Measurements from ENCODE around the gene LENG9. TPM values are rescaled to one million over a fixed set of nuclear protein-coding genes. Genes with fewer than 3 reads are reported as not detected.

Gene LENG9
- total and polyA plus RNA-seq, 2 of the 13 experiments (the other 11 are each of a cell fraction or from before 2014, with no cell fraction given): 0.75 to 2.9 TPM

- TF ChIP-seq TP53 (CRISPR knock-in tag; conservative IDR thresholded peaks at IDR 0.05) (no peak), REPIN1 (CRISPR knock-in tag; IDR thresholded peaks at IDR 0.05; ENCODE audit: borderline replicate concordance, low read depth) (no peak; the same call in none of the 2 replicates), SRSF4 (IDR thresholded peaks at IDR 0.05; ENCODE audit: low read depth, low read length, poor library complexity, severe bottlenecking) (no peak), ZNF333 (CRISPR knock-in tag; IDR thresholded peaks at IDR 0.05; ENCODE audit: borderline replicate concordance) (no peak), AGO2 (optimal IDR thresholded peaks at IDR 0.05; ENCODE audit: low read depth, low read length) (no peak), TRIM22 (IDR thresholded peaks at IDR 0.05) (no peak), TFDP2 (CRISPR knock-in tag; IDR thresholded peaks at IDR 0.05) (peak; percentile 45), ZNF570 (CRISPR knock-in tag; IDR thresholded peaks at IDR 0.05; ENCODE audit: borderline replicate concordance) (no peak), ZNF225 (CRISPR knock-in tag; IDR thresholded peaks at IDR 0.05) (no peak), ZNF879 (CRISPR knock-in tag; IDR thresholded peaks at IDR 0.05) (0 out of 2 replicates have a peak, but pooled peaks have one; percentile 61), ATRX (CRISPR knock-in tag; IDR thresholded peaks at IDR 0.05; ENCODE audit: borderline replicate concordance) (no peak), SYNCRIP (IDR thresholded peaks at IDR 0.05; ENCODE audit: insufficient read depth, low read depth, low read length) (no peak), ZBTB8A (CRISPR knock-in tag; IDR thresholded peaks at IDR 0.05; ENCODE audit: borderline replicate concordance, low read depth) (no peak), ZSCAN21 (CRISPR knock-in tag; IDR thresholded peaks at IDR 0.05; ENCODE audit: borderline replicate concordance) (peak; percentile 77; the same call in 1 of the 2 replicates), ZNF749 (CRISPR knock-in tag; IDR thresholded peaks at IDR 0.05; ENCODE audit: borderline replicate concordance) (no peak; the same call in 1 of the 2 replicates), ZNF678 (CRISPR knock-in tag; IDR thresholded peaks at IDR 0.05) (no peak), EEA1 (CRISPR knock-in tag; IDR thresholded peaks at IDR 0.05; ENCODE audit: borderline replicate concordance) (no peak), FOXJ3 (CRISPR knock-in tag; IDR thresholded peaks at IDR 0.05; ENCODE audit: borderline replicate concordance) (no peak), HDAC6 (IDR thresholded peaks at IDR 0.05; ENCODE audit: low read depth, low read length) (no peak), ZNF235 (CRISPR knock-in tag; IDR thresholded peaks at IDR 0.05; ENCODE audit: borderline replicate concordance) (no peak), IRF2 (CRISPR knock-in tag; IDR thresholded peaks at IDR 0.05) (no peak), TMF1 (CRISPR knock-in tag; IDR thresholded peaks at IDR 0.05; ENCODE audit: low read depth) (0 out of 2 replicates have a peak, but pooled peaks have one; percentile 67)
- TF ChIP-seq, protein P1, sequence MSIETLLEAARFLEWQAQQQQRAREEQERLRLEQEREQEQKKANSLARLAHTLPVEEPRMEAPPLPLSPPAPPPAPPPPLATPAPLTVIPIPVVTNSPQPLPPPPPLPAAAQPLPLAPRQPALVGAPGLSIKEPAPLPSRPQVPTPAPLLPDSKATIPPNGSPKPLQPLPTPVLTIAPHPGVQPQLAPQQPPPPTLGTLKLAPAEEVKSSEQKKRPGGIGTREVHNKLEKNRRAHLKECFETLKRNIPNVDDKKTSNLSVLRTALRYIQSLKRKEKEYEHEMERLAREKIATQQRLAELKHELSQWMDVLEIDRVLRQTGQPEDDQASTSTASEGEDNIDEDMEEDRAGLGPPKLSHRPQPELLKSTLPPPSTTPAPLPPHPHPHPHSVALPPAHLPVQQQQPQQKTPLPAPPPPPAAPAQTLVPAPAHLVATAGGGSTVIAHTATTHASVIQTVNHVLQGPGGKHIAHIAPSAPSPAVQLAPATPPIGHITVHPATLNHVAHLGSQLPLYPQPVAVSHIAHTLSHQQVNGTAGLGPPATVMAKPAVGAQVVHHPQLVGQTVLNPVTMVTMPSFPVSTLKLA (IDR thresholded peaks at IDR 0.05): no peak
- TF ChIP-seq, protein P2, sequence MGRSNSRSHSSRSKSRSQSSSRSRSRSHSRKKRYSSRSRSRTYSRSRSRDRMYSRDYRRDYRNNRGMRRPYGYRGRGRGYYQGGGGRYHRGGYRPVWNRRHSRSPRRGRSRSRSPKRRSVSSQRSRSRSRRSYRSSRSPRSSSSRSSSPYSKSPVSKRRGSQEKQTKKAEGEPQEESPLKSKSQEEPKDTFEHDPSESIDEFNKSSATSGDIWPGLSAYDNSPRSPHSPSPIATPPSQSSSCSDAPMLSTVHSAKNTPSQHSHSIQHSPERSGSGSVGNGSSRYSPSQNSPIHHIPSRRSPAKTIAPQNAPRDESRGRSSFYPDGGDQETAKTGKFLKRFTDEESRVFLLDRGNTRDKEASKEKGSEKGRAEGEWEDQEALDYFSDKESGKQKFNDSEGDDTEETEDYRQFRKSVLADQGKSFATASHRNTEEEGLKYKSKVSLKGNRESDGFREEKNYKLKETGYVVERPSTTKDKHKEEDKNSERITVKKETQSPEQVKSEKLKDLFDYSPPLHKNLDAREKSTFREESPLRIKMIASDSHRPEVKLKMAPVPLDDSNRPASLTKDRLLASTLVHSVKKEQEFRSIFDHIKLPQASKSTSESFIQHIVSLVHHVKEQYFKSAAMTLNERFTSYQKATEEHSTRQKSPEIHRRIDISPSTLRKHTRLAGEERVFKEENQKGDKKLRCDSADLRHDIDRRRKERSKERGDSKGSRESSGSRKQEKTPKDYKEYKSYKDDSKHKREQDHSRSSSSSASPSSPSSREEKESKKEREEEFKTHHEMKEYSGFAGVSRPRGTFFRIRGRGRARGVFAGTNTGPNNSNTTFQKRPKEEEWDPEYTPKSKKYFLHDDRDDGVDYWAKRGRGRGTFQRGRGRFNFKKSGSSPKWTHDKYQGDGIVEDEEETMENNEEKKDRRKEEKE (IDR thresholded peaks at IDR 0.05): no peak
These were observed at the start of gene LENG9 (continued) for GRCh38 chr19:54463531-54464043.

Measured in HepG2 (cell line).